ENCODE data around the gene PTPRO.

DNA sequence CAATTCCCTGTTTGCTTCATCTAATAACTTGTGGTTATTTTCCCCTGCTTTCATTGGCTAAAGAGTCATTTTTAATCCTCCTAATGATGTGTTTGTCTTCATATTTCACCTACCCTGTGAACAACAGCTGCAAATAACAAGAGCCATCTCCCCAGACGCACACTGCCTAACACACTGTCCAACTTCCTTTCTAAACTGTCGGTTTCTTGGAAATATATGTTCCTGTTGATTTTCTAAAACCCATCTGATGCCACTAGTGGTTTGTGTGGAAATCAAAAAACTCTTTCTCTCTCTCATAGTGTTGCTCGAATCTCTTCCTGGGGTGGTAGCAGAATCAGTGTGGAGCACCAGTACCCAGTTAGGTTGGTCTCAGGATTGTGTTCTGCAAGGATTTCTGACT, 240.0 kb downstream of the PTPRO start:
- TF ChIP-seq, protein P1, sequence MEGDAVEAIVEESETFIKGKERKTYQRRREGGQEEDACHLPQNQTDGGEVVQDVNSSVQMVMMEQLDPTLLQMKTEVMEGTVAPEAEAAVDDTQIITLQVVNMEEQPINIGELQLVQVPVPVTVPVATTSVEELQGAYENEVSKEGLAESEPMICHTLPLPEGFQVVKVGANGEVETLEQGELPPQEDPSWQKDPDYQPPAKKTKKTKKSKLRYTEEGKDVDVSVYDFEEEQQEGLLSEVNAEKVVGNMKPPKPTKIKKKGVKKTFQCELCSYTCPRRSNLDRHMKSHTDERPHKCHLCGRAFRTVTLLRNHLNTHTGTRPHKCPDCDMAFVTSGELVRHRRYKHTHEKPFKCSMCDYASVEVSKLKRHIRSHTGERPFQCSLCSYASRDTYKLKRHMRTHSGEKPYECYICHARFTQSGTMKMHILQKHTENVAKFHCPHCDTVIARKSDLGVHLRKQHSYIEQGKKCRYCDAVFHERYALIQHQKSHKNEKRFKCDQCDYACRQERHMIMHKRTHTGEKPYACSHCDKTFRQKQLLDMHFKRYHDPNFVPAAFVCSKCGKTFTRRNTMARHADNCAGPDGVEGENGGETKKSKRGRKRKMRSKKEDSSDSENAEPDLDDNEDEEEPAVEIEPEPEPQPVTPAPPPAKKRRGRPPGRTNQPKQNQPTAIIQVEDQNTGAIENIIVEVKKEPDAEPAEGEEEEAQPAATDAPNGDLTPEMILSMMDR (IDR thresholded peaks at IDR 0.05): no peak
- no peak for TF ChIP-seq POLR2A (IDR thresholded peaks at IDR 0.05)
